GM12864 (cell line): ENCODE results near the gene SPON1.

Source experiments
- DNase-seq: peaks from one replicate; pipeline ENCODE4 v3.0.0-alpha.2; 2011; ENCODE audit warnings: low read depth
- H3K4me3 ChIP-seq: 2 replicates; pipeline ENCODE4 v1.5.1; 2011; ENCODE audit warnings: mild to moderate bottlenecking, low read depth, low read length, control low read depth
- CTCF ChIP-seq: IDR thresholded peaks from 2 replicates; pipeline ENCODE4 v1.5.1; 2011; ENCODE audit warnings: low read depth, mild to moderate bottlenecking, moderate library complexity, low read length, control low read depth, inconsistent platforms; ENCODE audit errors: missing control alignments

SPON1 gene

DNA sequence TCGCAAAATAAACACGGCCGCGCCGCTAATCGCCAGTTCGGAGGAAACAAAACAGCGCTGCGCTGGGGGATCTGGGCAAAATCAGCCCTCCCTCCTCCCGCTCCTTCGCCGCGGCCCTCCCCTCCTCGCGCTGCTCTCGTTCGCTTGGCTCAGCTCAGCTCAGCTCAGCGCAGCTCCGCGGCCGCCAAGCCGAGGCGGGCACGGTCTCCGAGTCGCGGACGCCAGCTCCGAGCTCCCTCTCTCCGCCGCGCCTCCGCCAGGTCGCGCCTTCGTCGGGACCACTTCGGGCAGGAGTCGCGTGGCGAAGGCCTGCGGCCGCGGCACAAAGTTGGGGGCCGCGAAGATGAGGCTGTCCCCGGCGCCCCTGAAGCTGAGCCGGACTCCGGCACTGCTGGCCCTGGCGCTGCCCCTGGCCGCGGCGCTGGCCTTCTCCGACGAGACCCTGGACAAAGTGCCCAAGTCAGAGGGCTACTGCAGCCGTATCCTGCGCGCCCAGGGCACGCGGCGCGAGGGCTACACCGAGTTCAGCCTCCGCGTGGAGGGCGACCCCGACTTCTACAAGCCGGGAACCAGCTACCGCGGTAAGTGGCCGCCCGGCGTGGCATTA lies at the start of gene SPON1:
TSS of gene SPON1 (plus strand) at position 162 of the 607 bp plus-strand sequence. CDS start at position 344, 182 bp downstream.
- no peak for TF ChIP-seq CTCF
- H3K4me3 ChIP-seq, result no peak within 1 kb of the TSS
- no peak for DNase-seq

DNA sequence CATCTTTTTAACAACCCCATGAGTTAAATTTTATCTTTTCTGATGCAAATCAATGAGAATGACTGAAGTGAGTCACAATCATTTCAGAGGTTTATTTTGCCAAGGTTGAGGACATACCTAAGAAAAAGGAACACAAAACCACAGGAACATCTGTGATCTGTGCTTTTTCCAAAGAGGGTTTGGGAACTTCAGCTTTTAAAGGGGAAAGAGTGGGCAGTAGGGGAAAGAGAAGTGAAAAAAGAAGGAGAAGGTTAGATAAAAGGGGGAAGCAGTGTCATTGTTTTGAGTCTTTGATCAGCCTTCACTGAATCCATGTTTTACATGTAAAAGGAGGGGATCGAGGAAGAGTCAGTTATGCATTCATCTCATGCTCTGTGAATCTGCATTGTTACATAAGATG lies 45.3 kb upstream of the SPON1 start:
- no peak for TF ChIP-seq CTCF
- H3K4me3 ChIP-seq, result no peak overlapping the region
- no peak for DNase-seq

- TF ChIP-seq CTCF, result no peak
- no peak overlapping the region for H3K4me3 ChIP-seq
- DNase-seq, result no peak
Observed at GRCh38 chr11:13917904-13918303, 44.6 kb upstream of the SPON1 start.

- no peak for TF ChIP-seq CTCF
- no peak for DNase-seq
- H3K4me3 ChIP-seq, result no peak overlapping the region
Observed at GRCh38 chr11:13920756-13921155, 41.8 kb upstream of the SPON1 start.

DNA sequence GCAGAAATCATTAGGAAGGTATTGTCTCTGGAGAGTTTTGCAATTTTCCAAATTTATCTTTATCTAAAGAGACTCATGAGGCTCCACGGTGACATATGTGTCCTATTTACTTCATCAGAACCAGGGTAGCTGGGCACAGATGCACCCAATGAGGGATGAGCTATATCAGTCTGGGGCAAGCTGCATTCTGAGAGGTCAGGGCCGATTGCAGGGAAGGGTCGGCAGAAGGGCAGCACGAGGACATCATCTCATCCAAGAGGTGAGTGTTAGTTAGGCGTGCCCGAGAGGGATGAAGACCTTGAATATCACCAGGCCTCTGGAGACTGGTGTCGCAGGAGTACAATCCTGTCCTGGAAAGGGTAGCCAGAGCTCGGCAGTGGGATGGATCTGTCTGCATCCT lies 41.0 kb upstream of the SPON1 start:
- DNase-seq, result no peak
- no peak overlapping the region for H3K4me3 ChIP-seq
- TF ChIP-seq CTCF, result no peak

- no peak for DNase-seq
- no peak for TF ChIP-seq CTCF
- H3K4me3 ChIP-seq, result no peak overlapping the region
Observed at GRCh38 chr11:13923182-13923581, 39.3 kb upstream of the SPON1 start.

- H3K4me3 ChIP-seq, result no peak overlapping the region
- no peak for TF ChIP-seq CTCF
- no peak for DNase-seq
Observed at GRCh38 chr11:13923716-13924650, 38.5 kb upstream of the SPON1 start.
